Measurements from ENCODE around the gene HMBS.
"Not testable (repeated sequence)": the region's sequence is repeated elsewhere in the genome, so short reads cannot be mapped to it uniquely, and the experiment has no call there.

HMBS gene

DNA sequence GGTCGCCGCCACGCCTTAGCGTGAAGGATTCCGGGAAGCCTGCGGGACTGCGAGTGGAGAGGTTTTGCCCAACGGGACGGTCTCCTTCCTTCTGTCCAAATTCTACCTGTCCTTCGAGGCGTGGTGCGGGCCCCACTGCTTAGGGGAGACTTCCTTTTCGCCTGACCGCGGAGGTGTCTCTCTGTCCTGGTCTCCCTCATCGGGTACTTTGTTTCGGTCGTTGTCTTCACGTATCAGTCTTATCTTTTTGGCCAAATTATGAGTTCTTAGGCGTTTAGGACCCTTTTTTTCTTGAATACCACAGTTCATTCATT lies 37.1 kb downstream of the HMBS start:
- no peak for DNase-seq

GRCh38 chr11:119125821-119126220 lies 41.1 kb downstream of the HMBS start:
- no peak for DNase-seq

DNA sequence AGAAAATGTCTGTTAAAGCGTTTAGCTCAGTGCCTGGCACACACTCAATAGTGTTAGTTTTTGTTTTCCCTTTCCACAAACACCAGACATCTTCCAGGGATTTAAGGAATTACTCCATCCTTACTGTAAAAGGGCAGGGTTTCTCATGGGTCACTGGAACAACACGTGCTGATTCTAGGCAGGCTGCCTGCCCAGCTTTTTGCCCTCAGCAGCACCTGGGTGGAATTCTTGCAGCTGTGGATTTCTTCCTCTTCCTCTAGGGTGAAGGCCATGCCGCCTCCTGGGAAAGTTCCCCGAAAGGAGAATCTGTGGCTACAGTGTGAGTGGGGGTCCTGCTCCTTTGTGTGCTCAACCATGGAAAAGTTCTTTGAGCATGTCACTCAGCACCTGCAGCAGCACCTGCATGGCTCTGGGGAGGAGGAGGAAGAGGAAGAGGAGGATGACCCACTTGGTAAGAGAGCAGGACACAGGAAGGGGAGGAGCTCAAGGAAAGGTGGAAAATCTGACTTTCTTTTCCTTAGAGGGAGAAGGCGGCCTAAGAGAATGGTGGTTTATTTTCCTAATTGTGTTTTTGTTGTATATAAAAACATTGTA lies 42.1 kb downstream of the HMBS start:
- no peak for DNase-seq

DNA sequence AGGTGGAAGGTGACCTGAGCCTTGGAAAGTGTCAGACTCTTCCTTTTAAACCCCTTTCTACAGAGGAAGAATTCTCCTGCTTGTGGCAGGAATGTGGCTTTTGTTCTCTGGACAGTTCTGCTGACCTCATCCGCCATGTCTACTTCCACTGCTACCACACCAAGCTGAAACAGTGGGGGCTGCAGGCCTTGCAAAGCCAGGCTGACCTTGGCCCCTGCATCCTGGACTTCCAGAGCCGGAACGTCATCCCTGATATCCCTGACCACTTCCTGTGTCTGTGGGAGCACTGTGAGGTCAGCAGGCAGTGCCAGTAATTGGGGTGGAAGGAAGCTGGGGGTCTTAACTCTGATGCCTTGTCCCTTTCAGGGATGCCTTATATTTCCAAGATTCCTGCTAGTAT lies 46.0 kb downstream of the HMBS start:
- no peak for DNase-seq

GRCh38 chr11:119134389-119134978 lies 49.8 kb downstream of the HMBS start:
- DNase-seq: no peak

DNA sequence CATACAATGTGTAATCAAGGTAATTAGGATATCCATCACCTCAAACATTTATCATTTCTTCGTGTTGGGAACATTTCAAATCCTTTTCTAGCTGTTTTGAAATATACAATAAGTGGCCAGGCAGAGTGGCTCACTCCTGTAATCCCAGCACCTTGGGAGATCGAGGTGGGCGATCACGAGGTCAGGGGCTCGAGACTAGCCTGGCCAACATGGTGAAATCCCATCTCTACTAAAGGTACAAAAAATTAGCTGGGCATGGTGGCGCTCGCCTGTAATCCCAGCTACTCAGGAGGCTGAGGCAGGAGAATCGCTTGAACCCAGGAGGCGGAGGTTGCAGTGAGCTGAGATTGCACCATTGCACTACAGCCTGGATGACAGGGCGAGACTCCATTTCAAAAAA lies 54.6 kb downstream of the HMBS start:
- DNase-seq: not testable (repeated sequence)
